Astrocyte of the cerebellum (primary cell): ENCODE data around the gene CHMP1B.

ENCODE experiments used
- DNase-seq: peaks from one replicate; pipeline ENCODE4 v3.0.0-alpha.2; 2011; ENCODE audit warnings: low read depth
- H3K4me3 ChIP-seq: 2 replicates; pipeline ENCODE4 v1.5.1; 2011; ENCODE audit warnings: mild to moderate bottlenecking, low read depth, low read length, moderate library complexity
- CTCF ChIP-seq: IDR thresholded peaks from 2 replicates; pipeline ENCODE4 v1.5.1; 2012; ENCODE audit warnings: low read length, low read depth, moderate library complexity, mild to moderate bottlenecking; ENCODE audit errors: missing control alignments
- in situ Hi-C: cut with HindIII; loops from 2 replicates; pipeline ENCODE4 v1.10.0; 2017; ENCODE audit warnings: low sequenced_read_pairs

CHMP1B gene

GRCh38 chr18:11830585-11830984 lies 20.6 kb upstream of the CHMP1B start:
- TF ChIP-seq CTCF = no peak
- H3K4me3 ChIP-seq = no peak overlapping the region
- in situ Hi-C loops = no loop called here
- DNase-seq = no peak

GRCh38 chr18:11831921-11832320 lies 19.3 kb upstream of the CHMP1B start:
- TF ChIP-seq CTCF = no peak
- H3K4me3 ChIP-seq = no peak overlapping the region
- DNase-seq = no peak
- in situ Hi-C loops = no loop called here

GRCh38 chr18:11834772-11835171 lies 16.4 kb upstream of the CHMP1B start:
- no peak overlapping the region for H3K4me3 ChIP-seq
- no peak for TF ChIP-seq CTCF
- DNase-seq = no peak
- in situ Hi-C loops = no loop called here

GRCh38 chr18:11839556-11839955 lies 11.7 kb upstream of the CHMP1B start:
- no peak overlapping the region for H3K4me3 ChIP-seq
- in situ Hi-C loops = no loop called here
- DNase-seq = no peak
- TF ChIP-seq CTCF = no peak

DNA sequence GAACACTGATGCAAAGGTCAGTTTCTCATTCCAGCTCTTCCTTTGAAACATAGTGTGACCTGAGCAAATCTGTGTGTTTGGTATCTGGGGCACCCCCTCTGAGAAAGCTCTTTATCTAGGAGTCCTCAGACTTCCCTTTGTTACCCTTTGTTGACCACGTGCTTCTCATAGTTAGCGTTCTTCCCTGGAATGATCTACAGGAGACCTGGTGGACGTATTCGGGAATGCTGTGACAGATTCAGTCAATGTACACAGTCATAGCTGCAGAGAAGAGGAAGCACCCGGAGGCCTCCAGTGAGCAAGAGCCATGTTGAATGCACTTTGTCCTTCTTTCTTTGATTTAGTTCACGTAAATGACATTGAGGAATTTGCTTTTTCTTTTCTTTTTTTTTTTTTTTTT lies 10.7 kb upstream of the CHMP1B start:
- in situ Hi-C loops = no loop called here
- DNase-seq = no peak
- TF ChIP-seq CTCF = no peak
- H3K4me3 ChIP-seq = no peak overlapping the region

DNA sequence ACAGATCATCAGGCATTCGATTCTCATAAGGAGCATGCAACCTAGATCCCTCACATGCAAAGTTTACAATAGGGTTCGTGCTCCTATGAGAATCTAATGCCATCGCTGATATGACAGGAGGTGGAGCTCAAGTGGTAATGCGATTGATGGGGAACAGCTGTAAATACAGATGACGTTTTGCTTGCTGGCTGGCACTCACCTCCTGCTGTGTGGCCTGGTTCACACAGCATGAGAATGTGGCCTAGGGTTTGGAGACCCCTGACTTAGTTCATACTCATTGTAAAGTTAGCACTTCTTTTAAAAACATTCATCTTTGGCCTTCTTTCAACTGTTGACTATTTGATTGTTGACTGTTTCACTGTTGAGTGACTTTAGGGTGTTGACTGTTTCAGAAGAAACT lies 8.7 kb upstream of the CHMP1B start:
- DNase-seq = no peak
- in situ Hi-C loops = no loop called here
- no peak overlapping the region for H3K4me3 ChIP-seq
- TF ChIP-seq CTCF = no peak

DNA sequence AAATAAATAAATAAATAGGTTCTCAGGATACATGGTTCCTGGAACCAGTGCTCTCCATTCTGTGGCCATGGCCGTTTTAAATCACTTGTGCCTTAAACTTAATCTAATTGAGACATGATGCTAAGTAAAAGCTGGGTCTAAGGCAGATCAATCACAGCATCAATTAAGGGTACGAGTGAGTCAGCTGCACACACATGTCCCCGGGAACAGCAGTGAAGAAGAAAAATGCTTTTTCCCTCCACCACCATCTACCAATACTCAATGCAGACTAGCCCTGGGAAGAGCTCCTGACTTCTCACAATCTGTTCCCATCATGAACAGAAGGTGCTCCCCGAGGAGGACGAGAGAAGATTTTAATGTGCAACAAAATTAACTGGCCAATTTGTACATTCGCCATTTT lies 6.8 kb upstream of the CHMP1B start:
- no peak for DNase-seq
- no peak overlapping the region for H3K4me3 ChIP-seq
- in situ Hi-C loops = no loop called here
- TF ChIP-seq CTCF = no peak
